ENCODE data around the gene EEF1AKMT2.

DNA sequence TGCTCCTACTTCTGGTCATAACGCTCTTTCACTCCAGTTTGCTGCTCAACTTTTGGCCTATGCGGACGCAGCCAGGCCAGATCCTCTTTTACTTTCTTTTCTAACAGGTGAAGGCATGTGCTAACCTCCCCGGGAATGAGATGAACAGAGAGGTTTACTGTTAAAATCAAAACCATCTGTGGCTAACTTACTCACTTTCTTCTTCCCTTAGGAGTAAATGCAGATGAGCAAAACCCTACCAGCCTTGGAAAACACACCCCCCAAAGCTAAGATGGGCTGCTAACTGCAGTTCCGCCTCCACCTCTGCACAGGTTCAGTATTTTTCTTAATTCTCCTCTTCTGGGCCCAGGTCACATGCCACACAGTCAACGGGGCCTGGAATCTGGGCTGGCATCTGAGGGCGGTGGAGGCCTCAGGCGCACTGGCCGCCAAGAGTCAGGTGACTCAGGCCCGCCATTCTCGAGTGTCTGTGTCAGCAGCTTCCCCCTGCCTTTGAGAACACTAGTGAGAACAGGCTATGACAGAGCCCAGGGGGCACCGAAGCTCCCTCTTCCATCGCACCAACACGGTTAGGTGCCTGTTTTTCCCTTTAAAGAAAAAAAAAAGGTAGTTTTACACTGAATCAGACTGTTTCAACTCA, 58.6 kb downstream of the EEF1AKMT2 start:
- TF ChIP-seq, protein P1, sequence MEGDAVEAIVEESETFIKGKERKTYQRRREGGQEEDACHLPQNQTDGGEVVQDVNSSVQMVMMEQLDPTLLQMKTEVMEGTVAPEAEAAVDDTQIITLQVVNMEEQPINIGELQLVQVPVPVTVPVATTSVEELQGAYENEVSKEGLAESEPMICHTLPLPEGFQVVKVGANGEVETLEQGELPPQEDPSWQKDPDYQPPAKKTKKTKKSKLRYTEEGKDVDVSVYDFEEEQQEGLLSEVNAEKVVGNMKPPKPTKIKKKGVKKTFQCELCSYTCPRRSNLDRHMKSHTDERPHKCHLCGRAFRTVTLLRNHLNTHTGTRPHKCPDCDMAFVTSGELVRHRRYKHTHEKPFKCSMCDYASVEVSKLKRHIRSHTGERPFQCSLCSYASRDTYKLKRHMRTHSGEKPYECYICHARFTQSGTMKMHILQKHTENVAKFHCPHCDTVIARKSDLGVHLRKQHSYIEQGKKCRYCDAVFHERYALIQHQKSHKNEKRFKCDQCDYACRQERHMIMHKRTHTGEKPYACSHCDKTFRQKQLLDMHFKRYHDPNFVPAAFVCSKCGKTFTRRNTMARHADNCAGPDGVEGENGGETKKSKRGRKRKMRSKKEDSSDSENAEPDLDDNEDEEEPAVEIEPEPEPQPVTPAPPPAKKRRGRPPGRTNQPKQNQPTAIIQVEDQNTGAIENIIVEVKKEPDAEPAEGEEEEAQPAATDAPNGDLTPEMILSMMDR (IDR thresholded peaks at IDR 0.05) = no peak
- no peak for TF ChIP-seq ZFX (IDR thresholded peaks at IDR 0.05; ENCODE audit: borderline replicate concordance)
